Measurements from ENCODE around the gene NMNAT2.

NMNAT2 gene

GRCh38 chr1:183424691-183425090, 6.5 kb upstream of the NMNAT2 start:
- no peak for TF ChIP-seq REST (IDR thresholded peaks at IDR 0.05; ENCODE audit: insufficient read depth in 1 of 2, low read depth in 2 of 2, low read length in 2 of 2)
- no peak for TF ChIP-seq SIN3A (IDR thresholded peaks at IDR 0.05; ENCODE audit: borderline replicate concordance, insufficient read depth, low read length)
- no peak for TF ChIP-seq TAF1 (IDR thresholded peaks at IDR 0.05; ENCODE audit: borderline replicate concordance, insufficient read depth, low read length)
- no peak for TF ChIP-seq FOXP2 (optimal IDR thresholded peaks at IDR 0.05; ENCODE audit: borderline replicate concordance, extremely low read depth, extremely low read length, insufficient read depth)
- TF ChIP-seq POLR2AphosphoS5 (IDR thresholded peaks at IDR 0.05; ENCODE audit: low read depth, low read length): no peak

- TF ChIP-seq FOXP2 (optimal IDR thresholded peaks at IDR 0.05; ENCODE audit: borderline replicate concordance, extremely low read depth, extremely low read length, insufficient read depth): no peak
- no peak for TF ChIP-seq POLR2AphosphoS5 (IDR thresholded peaks at IDR 0.05; ENCODE audit: low read depth, low read length)
- TF ChIP-seq SIN3A (IDR thresholded peaks at IDR 0.05; ENCODE audit: borderline replicate concordance, insufficient read depth, low read length): no peak
- no peak for TF ChIP-seq TAF1 (IDR thresholded peaks at IDR 0.05; ENCODE audit: borderline replicate concordance, insufficient read depth, low read length)
- no peak for TF ChIP-seq REST (IDR thresholded peaks at IDR 0.05; ENCODE audit: insufficient read depth in 1 of 2, low read depth in 2 of 2, low read length in 2 of 2)
These were observed 5.4 kb upstream of the NMNAT2 start for GRCh38 chr1:183423541-183423940.

- TF ChIP-seq POLR2AphosphoS5 (IDR thresholded peaks at IDR 0.05; ENCODE audit: low read depth, low read length) (no peak), REST (IDR thresholded peaks at IDR 0.05; ENCODE audit: insufficient read depth in 1 of 2, low read depth in 2 of 2, low read length in 2 of 2) (no peak), FOXP2 (optimal IDR thresholded peaks at IDR 0.05; ENCODE audit: borderline replicate concordance, extremely low read depth, extremely low read length, insufficient read depth) (no peak), SIN3A (IDR thresholded peaks at IDR 0.05; ENCODE audit: borderline replicate concordance, insufficient read depth, low read length) (no peak), TAF1 (IDR thresholded peaks at IDR 0.05; ENCODE audit: borderline replicate concordance, insufficient read depth, low read length) (no peak)
These were observed 1.2 kb upstream of the NMNAT2 start for GRCh38 chr1:183419399-183419798.

GRCh38 chr1:183418696-183419095, 516 bp upstream of the NMNAT2 start:
- TF ChIP-seq SIN3A (IDR thresholded peaks at IDR 0.05; ENCODE audit: borderline replicate concordance, insufficient read depth, low read length) (no peak), POLR2AphosphoS5 (IDR thresholded peaks at IDR 0.05; ENCODE audit: low read depth, low read length) (no peak), REST (IDR thresholded peaks at IDR 0.05; ENCODE audit: insufficient read depth in 1 of 2, low read depth in 2 of 2, low read length in 2 of 2) (no peak), TAF1 (IDR thresholded peaks at IDR 0.05; ENCODE audit: borderline replicate concordance, insufficient read depth, low read length) (no peak), FOXP2 (optimal IDR thresholded peaks at IDR 0.05; ENCODE audit: borderline replicate concordance, extremely low read depth, extremely low read length, insufficient read depth) (no peak)

Data from PFSK-1 (cell line).